ENCODE results near the gene VMA21. TPM values are rescaled to one million over a fixed set of nuclear protein-coding genes. Genes with fewer than 3 reads are reported as not detected.

The VMA21 gene
- total and polyA plus RNA-seq, 4 experiments from 2014 or later = 28.6 to 47.2 (median 35.0) TPM

DNA sequence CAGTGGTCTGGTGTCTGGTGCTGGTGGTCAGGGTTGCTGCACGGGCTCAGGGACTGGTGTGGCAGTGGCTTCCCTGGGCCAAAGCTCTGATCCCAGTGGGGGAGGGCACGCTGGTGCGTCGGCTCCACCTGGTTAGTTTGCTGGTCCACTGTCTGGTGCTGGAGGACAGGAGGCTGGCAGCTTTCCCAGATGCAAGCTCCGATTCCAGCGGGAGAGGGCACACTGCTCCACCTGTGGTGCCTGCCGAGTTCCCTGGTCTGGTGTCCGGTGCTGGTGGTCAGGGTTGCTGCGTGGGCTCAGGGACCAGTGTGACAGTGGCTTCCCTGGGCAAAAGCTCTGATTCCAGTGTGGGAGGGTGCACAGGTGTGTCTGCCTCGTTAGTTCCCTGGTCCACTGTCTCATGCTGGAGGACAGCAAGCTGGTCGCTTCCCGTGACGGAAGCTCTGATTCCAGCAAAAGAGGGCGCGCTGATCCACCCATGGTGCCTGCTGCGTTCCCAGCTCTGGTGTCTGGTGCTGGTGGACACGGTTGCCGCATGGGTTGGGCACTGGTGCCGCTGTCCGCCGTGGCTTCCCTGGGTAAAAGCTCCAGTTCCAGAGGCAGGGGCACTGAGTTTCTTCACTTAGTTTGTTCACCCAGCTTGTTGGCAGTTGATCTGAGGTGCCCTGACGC lies 5.8 kb downstream of the VMA21 start:
- DNase-seq = no peak
- ChIA-PET CTCF (ENCODE audit: partially characterized antibody) (no interaction called here), POLR2A (ENCODE audit: partially characterized antibody) (interaction anchor here (0.5 kb wide), 1 partner anchor 9 kb away, joined by 3 read pairs; no protein-coding TSS in a partner anchor)
- intact Hi-C loops (cut with micrococcal nuclease) = no loop called here
- H3K36me3 Mint-ChIP-seq = peaks cover 8 to 15% of the 10 kb centered on the region in 2 donors
- Histone ChIP-seq H3K27ac (ENCODE audit: low read depth, low read length) (no peak overlapping the region), H3K4me3 (ENCODE audit: low read length in 2 of 2) (no peak overlapping the region), H3K36me3 (ENCODE audit: insufficient read depth, low read length) (no peaks in the 10 kb centered on the region), H3K27me3 (ENCODE audit: insufficient read depth, low read length) (no peaks in the 10 kb centered on the region), H3K4me1 (ENCODE audit: insufficient read depth, low read length) (peaks cover 34% of the 10 kb centered on the region), H3K9me3 (ENCODE audit: control insufficient read depth in 1 of 2, low read length in 2 of 2) (no peaks in the 10 kb centered on the region)
- H3K27me3 Mint-ChIP-seq = no peaks in the 10 kb centered on the region
- H3K9me3 Mint-ChIP-seq = no peaks in the 10 kb centered on the region
- H3K4me3 Mint-ChIP-seq = peak overlapping the region in 1 of 8 donors; percentile 26
- peaks cover 23 to 44% (median 27%) of the 10 kb centered on the region in 4 donors for H3K4me1 Mint-ChIP-seq
- H3K27ac Mint-ChIP-seq = no peak overlapping the region

DNA sequence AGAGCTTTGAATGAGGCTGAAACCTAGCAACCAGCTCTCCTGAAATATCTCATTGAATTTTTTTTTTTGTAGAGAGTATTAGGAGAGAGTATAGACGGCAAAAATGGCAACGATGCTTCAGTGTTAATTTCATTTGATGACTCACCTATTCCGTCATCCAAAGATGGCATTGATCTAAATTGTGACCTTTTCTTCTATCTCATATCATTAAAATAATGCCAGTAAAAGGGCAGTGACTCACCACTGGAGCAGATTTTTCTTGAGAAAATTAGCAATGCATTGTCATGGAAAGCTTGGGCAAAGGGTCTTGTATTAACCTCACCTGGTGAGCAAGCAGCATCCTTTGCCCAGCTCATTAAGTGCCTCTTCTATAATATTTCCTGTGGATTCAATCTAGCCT lies 19.6 kb downstream of the VMA21 start:
- H3K4me3 Mint-ChIP-seq = no peak overlapping the region
- ChIA-PET POLR2A (ENCODE audit: partially characterized antibody) (no interaction called here), CTCF (ENCODE audit: partially characterized antibody) (no interaction called here)

DNA sequence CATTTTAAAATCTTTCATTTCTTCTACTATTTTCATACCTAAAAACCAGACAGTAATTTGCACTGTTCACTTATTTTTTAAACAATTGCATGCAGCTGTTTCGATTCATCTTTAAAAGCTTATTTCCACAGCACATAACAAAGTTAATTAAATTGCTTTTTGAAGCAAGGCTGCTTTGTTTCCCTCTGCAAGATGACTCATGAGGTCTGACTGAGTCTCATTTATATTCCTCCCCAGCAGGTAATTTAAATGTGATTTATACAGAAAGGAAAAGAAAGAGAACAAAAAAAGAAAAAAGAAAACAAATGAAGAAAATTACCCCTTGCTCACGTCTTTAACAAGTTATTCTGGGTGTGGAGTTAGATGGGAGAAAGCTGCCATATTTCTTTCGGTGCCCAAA lies 22.8 kb downstream of the VMA21 start:
- Mint-ChIP-seq H3K9me3 (no peaks in the 10 kb centered on the region), H3K4me1 (peaks cover 0 to 1% (median 0%) of the 10 kb centered on the region in 4 donors), H3K27ac (no peak overlapping the region), H3K27me3 (no peaks in the 10 kb centered on the region), H3K36me3 (no peaks in the 10 kb centered on the region), H3K4me3 (no peak overlapping the region)
- Histone ChIP-seq H3K27ac (ENCODE audit: low read depth, low read length) (no peak overlapping the region), H3K27me3 (ENCODE audit: insufficient read depth, low read length) (no peaks in the 10 kb centered on the region), H3K36me3 (ENCODE audit: insufficient read depth, low read length) (no peaks in the 10 kb centered on the region), H3K4me1 (ENCODE audit: insufficient read depth, low read length) (no peaks in the 10 kb centered on the region), H3K9me3 (ENCODE audit: control insufficient read depth in 1 of 2, low read length in 2 of 2) (no peaks in the 10 kb centered on the region), H3K4me3 (ENCODE audit: low read length in 2 of 2) (no peak overlapping the region)
- DNase-seq = no peak
- intact Hi-C loops (cut with micrococcal nuclease) = no loop called here
- POLR2A ChIA-PET (ENCODE audit: partially characterized antibody) = no interaction called here
- CTCF ChIA-PET (ENCODE audit: partially characterized antibody) = no interaction called here

More for the DNA sequence above, 19.6 kb downstream of the VMA21 start:
- Mint-ChIP-seq H3K4me1 (no peaks in the 10 kb centered on the region), H3K27me3 (no peaks in the 10 kb centered on the region), H3K36me3 (no peaks in the 10 kb centered on the region), H3K27ac (no peak overlapping the region), H3K9me3 (peaks cover 0 to 2% (median 0%) of the 10 kb centered on the region in 8 donors)
- Histone ChIP-seq H3K27me3 (ENCODE audit: insufficient read depth, low read length) (no peaks in the 10 kb centered on the region), H3K4me3 (ENCODE audit: low read length in 2 of 2) (no peak overlapping the region), H3K27ac (ENCODE audit: low read depth, low read length) (no peak overlapping the region), H3K4me1 (ENCODE audit: insufficient read depth, low read length) (no peaks in the 10 kb centered on the region), H3K9me3 (ENCODE audit: control insufficient read depth in 1 of 2, low read length in 2 of 2) (no peaks in the 10 kb centered on the region), H3K36me3 (ENCODE audit: insufficient read depth, low read length) (no peaks in the 10 kb centered on the region)
- intact Hi-C loops (cut with micrococcal nuclease) = no loop called here
- DNase-seq = no peak

DNA sequence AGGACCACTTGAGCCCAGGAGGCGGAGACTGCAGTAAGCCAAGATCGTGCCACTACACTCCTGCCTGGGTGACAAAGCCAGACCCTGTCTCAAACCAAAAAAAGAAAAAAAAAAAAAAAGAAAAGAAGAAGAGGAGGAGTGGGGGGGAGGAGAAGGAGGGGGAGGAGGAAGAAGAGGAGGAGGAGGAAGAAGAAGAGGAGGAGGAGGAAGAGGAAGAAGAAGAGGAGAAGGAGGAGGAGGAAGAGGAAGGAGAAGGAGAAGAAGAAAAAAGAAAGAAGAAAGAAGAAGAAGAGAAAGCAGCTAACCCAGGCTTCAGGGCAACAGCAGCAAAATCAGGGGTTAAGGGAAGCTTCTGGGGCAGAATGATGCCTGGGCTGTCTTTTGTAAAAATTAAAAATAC lies 27.5 kb downstream of the VMA21 start:
- ChIA-PET CTCF (ENCODE audit: partially characterized antibody) (no interaction called here), POLR2A (ENCODE audit: partially characterized antibody) (no interaction called here)
- Mint-ChIP-seq H3K4me1 (peaks cover 0 to 1% (median 0%) of the 10 kb centered on the region in 4 donors), H3K4me3 (no peak overlapping the region), H3K27ac (no peak overlapping the region), H3K27me3 (no peaks in the 10 kb centered on the region), H3K36me3 (no peaks in the 10 kb centered on the region), H3K9me3 (no peaks in the 10 kb centered on the region)
- Histone ChIP-seq H3K27me3 (ENCODE audit: insufficient read depth, low read length) (no peaks in the 10 kb centered on the region), H3K4me1 (ENCODE audit: insufficient read depth, low read length) (no peaks in the 10 kb centered on the region), H3K4me3 (ENCODE audit: low read length in 2 of 2) (no peak overlapping the region), H3K27ac (ENCODE audit: low read depth, low read length) (no peak overlapping the region), H3K9me3 (ENCODE audit: control insufficient read depth in 1 of 2, low read length in 2 of 2) (no peaks in the 10 kb centered on the region), H3K36me3 (ENCODE audit: insufficient read depth, low read length) (no peaks in the 10 kb centered on the region)
- DNase-seq = no peak
- intact Hi-C loops (cut with micrococcal nuclease) = no loop called here

DNA sequence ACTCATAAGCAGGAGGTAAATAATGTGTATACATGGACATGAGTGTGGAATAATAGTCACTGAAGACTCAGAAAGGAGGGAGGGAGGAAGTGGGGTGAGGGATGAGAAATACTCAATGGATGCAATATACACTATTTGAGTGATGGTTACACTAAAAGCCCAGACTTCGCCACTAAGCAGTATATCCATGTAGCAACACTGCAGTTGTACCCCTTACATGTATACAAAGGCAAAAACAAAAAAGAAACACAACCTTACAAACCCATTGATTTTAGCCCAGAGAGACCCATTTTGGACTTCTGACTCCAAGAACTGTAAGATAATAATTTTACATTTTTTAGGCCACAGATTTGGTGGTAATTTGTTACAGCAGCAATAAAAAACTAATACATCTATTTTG lies 51.5 kb downstream of the VMA21 start:
- Mint-ChIP-seq H3K36me3 (no peaks in the 10 kb centered on the region), H3K4me3 (no peak overlapping the region), H3K27ac (no peak overlapping the region), H3K4me1 (no peaks in the 10 kb centered on the region), H3K27me3 (peaks cover 0 to 1% of the 10 kb centered on the region in 2 donors), H3K9me3 (peaks cover 0 to 3% (median 0%) of the 10 kb centered on the region in 8 donors)
- intact Hi-C loops (cut with micrococcal nuclease) = no loop called here
- Histone ChIP-seq H3K27me3 (ENCODE audit: insufficient read depth, low read length) (no peaks in the 10 kb centered on the region), H3K36me3 (ENCODE audit: insufficient read depth, low read length) (no peaks in the 10 kb centered on the region), H3K9me3 (ENCODE audit: control insufficient read depth in 1 of 2, low read length in 2 of 2) (no peaks in the 10 kb centered on the region), H3K4me3 (ENCODE audit: low read length in 2 of 2) (no peak overlapping the region), H3K4me1 (ENCODE audit: insufficient read depth, low read length) (no peaks in the 10 kb centered on the region), H3K27ac (ENCODE audit: low read depth, low read length) (no peak overlapping the region)
- CTCF ChIA-PET (ENCODE audit: partially characterized antibody) = no interaction called here
- DNase-seq = no peak
- POLR2A ChIA-PET (ENCODE audit: partially characterized antibody) = no interaction called here

DNA sequence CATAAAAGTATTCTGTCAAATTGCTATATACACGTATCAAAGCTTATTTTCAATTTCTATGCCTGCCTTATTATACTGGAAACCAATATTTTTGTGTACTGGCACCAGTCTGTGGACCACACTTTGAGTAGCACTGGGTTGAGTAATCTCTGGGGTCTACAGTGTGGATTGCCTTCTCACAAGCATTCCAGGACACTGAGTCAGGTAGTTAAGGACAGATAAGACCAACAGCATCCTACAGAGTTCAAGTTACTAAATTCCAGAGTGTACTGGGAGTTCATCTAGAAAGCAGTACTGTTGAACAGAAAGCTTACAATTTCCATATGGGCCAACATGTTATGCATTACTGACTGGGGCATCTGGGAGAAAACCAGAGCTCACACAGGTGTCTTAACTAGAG lies 61.8 kb downstream of the VMA21 start:
- H3K27ac Mint-ChIP-seq = no peak overlapping the region
- Histone ChIP-seq H3K4me3 (ENCODE audit: low read length in 2 of 2) (no peak overlapping the region), H3K27me3 (ENCODE audit: insufficient read depth, low read length) (no peaks in the 10 kb centered on the region), H3K27ac (ENCODE audit: low read depth, low read length) (no peak overlapping the region), H3K9me3 (ENCODE audit: control insufficient read depth in 1 of 2, low read length in 2 of 2) (no peaks in the 10 kb centered on the region), H3K4me1 (ENCODE audit: insufficient read depth, low read length) (no peaks in the 10 kb centered on the region), H3K36me3 (ENCODE audit: insufficient read depth, low read length) (no peaks in the 10 kb centered on the region)
- ChIA-PET POLR2A (ENCODE audit: partially characterized antibody) (no interaction called here), CTCF (ENCODE audit: partially characterized antibody) (no interaction called here)
- no peaks in the 10 kb centered on the region for H3K27me3 Mint-ChIP-seq
- H3K9me3 Mint-ChIP-seq = peaks cover 0 to 3% (median 0%) of the 10 kb centered on the region in 8 donors
- H3K4me3 Mint-ChIP-seq = no peak overlapping the region
- no peaks in the 10 kb centered on the region for H3K36me3 Mint-ChIP-seq
- H3K4me1 Mint-ChIP-seq = no peaks in the 10 kb centered on the region
- DNase-seq = no peak
- intact Hi-C loops (cut with micrococcal nuclease) = no loop called here

All from CD4-positive, alpha-beta memory T cell (primary cell).